ENCODE measurements around the gene SMAD3. TPM values are rescaled to one million over a fixed set of nuclear protein-coding genes. Genes with fewer than 3 reads are reported as not detected.

The SMAD3 gene
- total RNA-seq, 2 experiments from 2014 or later: 33.7 to 40.8 TPM

- DNase-seq (no peak), ATAC-seq (no peak)
- Mint-ChIP-seq H3K4me3 (no peak overlapping the region), H3K9me3 (ENCODE audit: low read depth) (no peaks in the 10 kb centered on the region), H3K27ac (no peak overlapping the region), H3K36me3 (ENCODE audit: low read depth) (no peaks in the 10 kb centered on the region), H3K27me3 (no peaks in the 10 kb centered on the region), H3K4me1 (peaks cover 26% of the 10 kb centered on the region)
- intact Hi-C loops (cut with DNase I, micrococcal nuclease): no loop called here
- POLR2A ChIA-PET: no interaction called here
- CTCF ChIA-PET: interaction anchor here (0.7 to 1.5 kb wide), 5 partner anchors 12 to 1702 kb away, joined by 3 read pairs; no protein-coding TSS in a partner anchor
Observed at GRCh38 chr15:67049351-67050044, 15.9 kb upstream of the SMAD3 start.

- no peak overlapping the region for H3K4me3 Mint-ChIP-seq
- ChIA-PET CTCF (interaction anchor here (0.7 to 1.5 kb wide), 5 partner anchors 13 to 1702 kb away, joined by 3 read pairs; no protein-coding TSS in a partner anchor), POLR2A (no interaction called here)
- no peak for DNase-seq
- intact Hi-C loops (cut with DNase I, micrococcal nuclease): no loop called here
- peaks cover 31% of the 10 kb centered on the region for H3K4me1 Mint-ChIP-seq
- no peaks in the 10 kb centered on the region for H3K9me3 Mint-ChIP-seq (ENCODE audit: low read depth)
- ATAC-seq: no peak
- no peaks in the 10 kb centered on the region for H3K27me3 Mint-ChIP-seq
- H3K27ac Mint-ChIP-seq: no peak overlapping the region
- no peaks in the 10 kb centered on the region for H3K36me3 Mint-ChIP-seq (ENCODE audit: low read depth)
Observed at GRCh38 chr15:67050062-67050461, 15.3 kb upstream of the SMAD3 start.

GRCh38 chr15:67050522-67051087 lies 14.8 kb upstream of the SMAD3 start:
- H3K4me1 Mint-ChIP-seq: peaks cover 31% of the 10 kb centered on the region
- DNase-seq: no peak
- ATAC-seq: peak; percentile 27
- POLR2A ChIA-PET: no interaction called here
- no peaks in the 10 kb centered on the region for H3K36me3 Mint-ChIP-seq (ENCODE audit: low read depth)
- intact Hi-C loops (cut with DNase I, micrococcal nuclease): no loop called here
- H3K27me3 Mint-ChIP-seq: no peaks in the 10 kb centered on the region
- peak overlapping the region; percentile 59 for H3K27ac Mint-ChIP-seq
- H3K4me3 Mint-ChIP-seq: no peak overlapping the region
- no peaks in the 10 kb centered on the region for H3K9me3 Mint-ChIP-seq (ENCODE audit: low read depth)
- CTCF ChIA-PET: interaction anchor here (1.4 to 1.5 kb wide), 2 partner anchors 13 to 136 kb away, joined by 3 read pairs; no protein-coding TSS in a partner anchor

GRCh38 chr15:67051088-67052045 lies 14.0 kb upstream of the SMAD3 start:
- peak overlapping the region; percentile 59 for H3K27ac Mint-ChIP-seq
- ChIA-PET POLR2A (no interaction called here), CTCF (interaction anchor here (0.6 to 0.9 kb wide), 2 partner anchors 11 to 33 kb away, joined by 3 read pairs; no protein-coding TSS in a partner anchor)
- H3K36me3 Mint-ChIP-seq (ENCODE audit: low read depth): no peaks in the 10 kb centered on the region
- ATAC-seq (no peak), DNase-seq (no peak)
- no peaks in the 10 kb centered on the region for H3K27me3 Mint-ChIP-seq
- no peaks in the 10 kb centered on the region for H3K9me3 Mint-ChIP-seq (ENCODE audit: low read depth)
- H3K4me3 Mint-ChIP-seq: no peak overlapping the region
- intact Hi-C loops (cut with DNase I, micrococcal nuclease): no loop called here
- peaks cover 38% of the 10 kb centered on the region for H3K4me1 Mint-ChIP-seq

- no peaks in the 10 kb centered on the region for H3K9me3 Mint-ChIP-seq (ENCODE audit: low read depth)
- ChIA-PET POLR2A (no interaction called here), CTCF (no interaction called here)
- H3K36me3 Mint-ChIP-seq (ENCODE audit: low read depth): no peaks in the 10 kb centered on the region
- DNase-seq (peak; percentile 49), ATAC-seq (peak; percentile 67)
- H3K4me1 Mint-ChIP-seq: peaks cover 37% of the 10 kb centered on the region
- H3K27ac Mint-ChIP-seq: no peak overlapping the region
- no peaks in the 10 kb centered on the region for H3K27me3 Mint-ChIP-seq
- no peak overlapping the region for H3K4me3 Mint-ChIP-seq
- intact Hi-C loops (cut with DNase I, micrococcal nuclease): no loop called here
Observed at GRCh38 chr15:67054676-67055075, 10.7 kb upstream of the SMAD3 start.

- ATAC-seq (no peak), DNase-seq (no peak)
- intact Hi-C loops (cut with DNase I, micrococcal nuclease): no loop called here
- ChIA-PET CTCF (interaction anchor here (0.6 to 0.9 kb wide), 3 partner anchors 10 to 20 kb away, joined by 3 to 5 read pairs (median 3); no protein-coding TSS in a partner anchor), POLR2A (no interaction called here)
- Mint-ChIP-seq H3K4me1 (peaks cover 25% of the 10 kb centered on the region), H3K9me3 (ENCODE audit: low read depth) (no peaks in the 10 kb centered on the region), H3K27me3 (peaks cover 14% of the 10 kb centered on the region), H3K4me3 (no peak overlapping the region), H3K27ac (no peak overlapping the region), H3K36me3 (ENCODE audit: low read depth) (no peaks in the 10 kb centered on the region)
Observed at GRCh38 chr15:67059127-67059553, 6.3 kb upstream of the SMAD3 start.

GRCh38 chr15:67061811-67062368 lies 3.5 kb upstream of the SMAD3 start:
- intact Hi-C loops (cut with DNase I, micrococcal nuclease): no loop called here
- H3K4me3 Mint-ChIP-seq: no peak overlapping the region
- H3K27me3 Mint-ChIP-seq: peaks cover 17% of the 10 kb centered on the region
- CTCF ChIA-PET: interaction anchor here (0.8 to 1.2 kb wide), 5 partner anchors 10 to 113 kb away, joined by 3 to 4 read pairs (median 3); no protein-coding TSS in a partner anchor
- H3K9me3 Mint-ChIP-seq (ENCODE audit: low read depth): no peaks in the 10 kb centered on the region
- peaks cover 15% of the 10 kb centered on the region for H3K4me1 Mint-ChIP-seq
- DNase-seq: peak; percentile 35
- POLR2A ChIA-PET: no interaction called here
- H3K27ac Mint-ChIP-seq: no peak overlapping the region
- ATAC-seq: peak; percentile 45
- H3K36me3 Mint-ChIP-seq (ENCODE audit: low read depth): no peaks in the 10 kb centered on the region

- intact Hi-C loops (cut with DNase I, micrococcal nuclease): no loop called here
- no peaks in the 10 kb centered on the region for H3K9me3 Mint-ChIP-seq (ENCODE audit: low read depth)
- no peak for DNase-seq
- H3K4me1 Mint-ChIP-seq: peaks cover 17% of the 10 kb centered on the region
- H3K27me3 Mint-ChIP-seq: peaks cover 17% of the 10 kb centered on the region
- ChIA-PET POLR2A (no interaction called here), CTCF (interaction anchor here (0.6 to 1.2 kb wide), 6 partner anchors 10 to 112 kb away, joined by 3 to 4 read pairs (median 3); no protein-coding TSS in a partner anchor)
- no peak for ATAC-seq
- no peak overlapping the region for H3K27ac Mint-ChIP-seq
- peaks cover 5% of the 10 kb centered on the region for H3K36me3 Mint-ChIP-seq (ENCODE audit: low read depth)
- no peak overlapping the region for H3K4me3 Mint-ChIP-seq
Observed at GRCh38 chr15:67062369-67062985, 2.9 kb upstream of the SMAD3 start.

- Mint-ChIP-seq H3K4me1 (peaks cover 32% of the 10 kb centered on the region), H3K4me3 (peak overlapping the region; percentile 47), H3K9me3 (ENCODE audit: low read depth) (no peaks in the 10 kb centered on the region), H3K27me3 (peaks cover 17% of the 10 kb centered on the region), H3K36me3 (ENCODE audit: low read depth) (peaks cover 8% of the 10 kb centered on the region), H3K27ac (no peak overlapping the region)
- DNase-seq (no peak), ATAC-seq (no peak)
- ChIA-PET POLR2A (interaction anchor here (0.6 kb wide), 1 partner anchor 867 kb away, joined by 3 read pairs; no protein-coding TSS in a partner anchor), CTCF (interaction anchor here (0.7 to 1.0 kb wide), 3 partner anchors 24 to 117 kb away, joined by 3 read pairs; no protein-coding TSS in a partner anchor)
- intact Hi-C loops (cut with DNase I, micrococcal nuclease): no loop called here
Observed at GRCh38 chr15:67063689-67064606, 1.5 kb upstream of the SMAD3 start.
